K562 treated with DMSO at 1 percent for 24 hours (cell line): ENCODE measurements around the gene FOXP2. TPM values are rescaled to one million over a fixed set of nuclear protein-coding genes. Genes with fewer than 3 reads are reported as not detected.

Source experiments
- total RNA-seq: library from RNA; unstranded; fragments of 300-600 nt; gene quantifications from 2 replicates; pipeline ENCODE4 v1.2.3, GENCODE V29; 2022; ENCODE audit warnings: low read depth; ENCODE audit not compliant: insufficient read depth

The FOXP2 gene
- total RNA-seq: not detected in 2 replicates

GRCh38 chr7:114414156-114415063, at the start of gene FOXP2:
Gene FOXP2, plus strand, starts transcription at chr7:114414815. Its CDS starts 11,697 bp downstream, at chr7:114426512.

